ENCODE data around the gene RPUSD1. TPM values are rescaled to one million over a fixed set of nuclear protein-coding genes. Genes with fewer than 3 reads are reported as not detected.

Gene RPUSD1
- total and polyA plus RNA-seq, 8 donors: 6.2 to 21.1 (median 9.8) TPM

DNA sequence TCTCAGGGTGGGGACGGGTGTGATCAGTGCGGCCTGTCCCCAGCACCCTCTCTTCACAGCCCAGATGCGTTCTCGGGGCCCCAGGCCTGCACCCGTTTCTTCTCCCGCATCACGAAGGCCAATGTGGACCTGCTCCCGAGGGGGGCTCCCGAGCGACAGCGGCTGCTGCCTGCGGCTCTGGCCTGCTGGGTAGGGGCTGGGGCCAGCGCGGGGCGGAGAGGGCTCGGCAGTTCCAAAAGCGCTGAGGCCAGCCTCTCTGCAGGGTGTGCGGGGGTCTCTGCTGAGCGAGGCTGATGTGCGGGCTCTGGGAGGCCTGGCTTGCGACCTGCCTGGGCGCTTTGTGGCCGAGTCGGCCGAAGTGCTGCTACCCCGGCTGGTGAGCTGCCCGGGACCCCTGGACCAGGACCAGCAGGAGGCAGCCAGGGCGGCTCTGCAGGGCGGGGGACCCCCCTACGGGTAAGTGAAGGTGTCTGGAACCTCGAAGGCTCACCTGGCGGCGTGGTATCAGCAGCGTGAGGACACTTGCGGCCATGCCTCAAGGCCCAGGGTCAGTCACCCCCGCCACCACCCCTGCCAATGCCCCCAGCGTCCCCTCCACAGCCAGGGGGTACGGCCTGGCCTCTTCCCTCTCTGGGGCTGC lies 23.2 kb downstream of the RPUSD1 start:
- Histone ChIP-seq H3K9me3 (no peaks in the 10 kb centered on the region), H3K36me3 (no peaks in the 10 kb centered on the region), H3K4me3 (no peak overlapping the region), H3K27me3 (no peaks in the 10 kb centered on the region), H3K4me1 (no peaks in the 10 kb centered on the region), H3K27ac (no peak overlapping the region)
- DNase-seq: peak in 3 of 6 donors; percentile 20 to 74 (median 52)
- no peak for FAIRE-seq
- TF ChIP-seq, protein P1, sequence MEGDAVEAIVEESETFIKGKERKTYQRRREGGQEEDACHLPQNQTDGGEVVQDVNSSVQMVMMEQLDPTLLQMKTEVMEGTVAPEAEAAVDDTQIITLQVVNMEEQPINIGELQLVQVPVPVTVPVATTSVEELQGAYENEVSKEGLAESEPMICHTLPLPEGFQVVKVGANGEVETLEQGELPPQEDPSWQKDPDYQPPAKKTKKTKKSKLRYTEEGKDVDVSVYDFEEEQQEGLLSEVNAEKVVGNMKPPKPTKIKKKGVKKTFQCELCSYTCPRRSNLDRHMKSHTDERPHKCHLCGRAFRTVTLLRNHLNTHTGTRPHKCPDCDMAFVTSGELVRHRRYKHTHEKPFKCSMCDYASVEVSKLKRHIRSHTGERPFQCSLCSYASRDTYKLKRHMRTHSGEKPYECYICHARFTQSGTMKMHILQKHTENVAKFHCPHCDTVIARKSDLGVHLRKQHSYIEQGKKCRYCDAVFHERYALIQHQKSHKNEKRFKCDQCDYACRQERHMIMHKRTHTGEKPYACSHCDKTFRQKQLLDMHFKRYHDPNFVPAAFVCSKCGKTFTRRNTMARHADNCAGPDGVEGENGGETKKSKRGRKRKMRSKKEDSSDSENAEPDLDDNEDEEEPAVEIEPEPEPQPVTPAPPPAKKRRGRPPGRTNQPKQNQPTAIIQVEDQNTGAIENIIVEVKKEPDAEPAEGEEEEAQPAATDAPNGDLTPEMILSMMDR (IDR thresholded peaks at IDR 0.05): no peak
- ATAC-seq: no peak
- intact Hi-C loops (cut with DNase I): no loop called here
- WGBS, 2 donors: 64 to 78% methylated on average over 34 to 38 of the region's 38 CpGs

DNA sequence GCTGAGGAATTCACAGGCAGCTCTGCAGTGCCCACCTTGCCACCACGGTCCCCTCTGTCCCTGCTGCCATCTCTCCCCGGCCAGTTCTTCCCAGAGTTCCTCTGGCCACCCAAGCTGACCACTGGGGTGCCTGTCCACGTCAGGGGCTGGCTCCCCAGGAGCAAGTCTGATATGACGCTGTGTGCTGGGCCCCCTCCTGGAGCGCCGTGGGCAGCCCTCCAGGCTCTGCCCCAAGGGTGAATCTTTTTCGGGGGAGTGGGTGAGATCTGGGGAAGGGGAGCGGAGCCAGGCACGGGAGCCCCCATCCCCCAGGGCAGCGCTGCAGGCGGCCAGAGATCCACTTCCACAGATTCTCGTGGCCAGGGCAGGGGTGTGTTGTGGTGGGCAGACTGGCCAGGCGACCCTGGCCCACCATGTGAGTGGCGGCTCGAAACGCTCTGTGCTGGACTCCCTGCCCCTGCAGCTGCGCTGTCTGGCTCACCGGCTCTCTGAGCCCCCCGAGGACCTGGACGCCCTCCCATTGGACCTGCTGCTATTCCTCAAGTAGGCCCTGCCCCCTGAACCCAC lies 23.9 kb downstream of the RPUSD1 start:
- WGBS, 2 donors: 48 to 62% methylated on average over 20 of the region's 20 CpGs
- ATAC-seq (no peak), DNase-seq (no peak), FAIRE-seq (no peak)
- no peaks in the 10 kb centered on the region for H3K36me3 ChIP-seq
- no peaks in the 10 kb centered on the region for H3K27me3 ChIP-seq
- no peaks in the 10 kb centered on the region for H3K9me3 ChIP-seq
- H3K27ac ChIP-seq: no peak overlapping the region
- no peak overlapping the region for H3K4me3 ChIP-seq
- no peaks in the 10 kb centered on the region for H3K4me1 ChIP-seq
- intact Hi-C loops (cut with DNase I): no loop called here
- TF ChIP-seq, protein P1 (IDR thresholded peaks at IDR 0.05): no peak

DNA sequence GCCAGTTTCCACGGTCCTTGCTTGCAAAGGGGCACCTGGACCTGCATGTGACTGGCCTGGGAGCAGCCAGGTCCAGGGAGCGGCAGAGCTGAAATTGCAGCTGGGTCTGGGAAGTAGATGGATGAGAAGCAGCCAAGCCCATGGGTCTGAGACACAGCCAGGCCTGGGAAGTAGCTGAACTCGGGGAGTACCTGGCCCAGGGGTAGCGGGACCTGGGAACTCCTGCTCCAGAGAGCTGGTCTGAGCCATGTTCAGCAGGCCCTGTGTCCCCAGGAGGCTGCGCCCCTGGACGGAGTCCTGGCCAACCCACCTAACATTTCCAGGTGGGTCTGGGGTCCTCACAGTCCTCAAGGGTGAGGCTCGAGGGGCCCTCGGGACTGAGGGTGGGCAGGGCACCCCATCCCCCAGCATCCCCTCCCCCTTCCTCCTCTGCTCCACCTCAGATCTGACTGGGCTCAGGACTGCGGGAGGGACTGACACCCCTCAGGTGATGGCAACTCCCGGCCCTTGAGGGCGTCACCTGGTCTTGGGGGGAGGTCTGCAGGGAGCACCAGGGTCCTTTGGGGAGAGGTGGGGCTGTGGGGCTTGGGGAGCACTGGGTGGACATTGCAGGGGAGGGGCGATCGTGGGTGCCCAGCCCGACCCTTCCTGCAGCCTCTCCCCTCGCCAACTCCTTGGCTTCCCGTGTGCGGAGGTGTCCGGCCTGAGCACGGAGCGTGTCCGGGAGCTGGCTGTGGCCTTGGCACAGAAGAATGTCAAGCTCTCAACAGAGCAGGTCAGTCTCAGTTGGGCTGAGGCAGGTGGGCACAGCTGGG lies 24.6 kb downstream of the RPUSD1 start:
- Histone ChIP-seq H3K9me3 (no peaks in the 10 kb centered on the region), H3K27ac (no peak overlapping the region), H3K4me1 (no peaks in the 10 kb centered on the region), H3K36me3 (no peaks in the 10 kb centered on the region), H3K4me3 (no peak overlapping the region), H3K27me3 (no peaks in the 10 kb centered on the region)
- FAIRE-seq: no peak
- WGBS, 2 donors: 52 to 63% methylated on average over 19 to 21 of the region's 21 CpGs
- DNase-seq: peak in 1 of 6 donors; percentile 51
- TF ChIP-seq, protein P1 (IDR thresholded peaks at IDR 0.05): no peak
- ATAC-seq: no peak
- intact Hi-C loops (cut with DNase I): no loop called here

DNA sequence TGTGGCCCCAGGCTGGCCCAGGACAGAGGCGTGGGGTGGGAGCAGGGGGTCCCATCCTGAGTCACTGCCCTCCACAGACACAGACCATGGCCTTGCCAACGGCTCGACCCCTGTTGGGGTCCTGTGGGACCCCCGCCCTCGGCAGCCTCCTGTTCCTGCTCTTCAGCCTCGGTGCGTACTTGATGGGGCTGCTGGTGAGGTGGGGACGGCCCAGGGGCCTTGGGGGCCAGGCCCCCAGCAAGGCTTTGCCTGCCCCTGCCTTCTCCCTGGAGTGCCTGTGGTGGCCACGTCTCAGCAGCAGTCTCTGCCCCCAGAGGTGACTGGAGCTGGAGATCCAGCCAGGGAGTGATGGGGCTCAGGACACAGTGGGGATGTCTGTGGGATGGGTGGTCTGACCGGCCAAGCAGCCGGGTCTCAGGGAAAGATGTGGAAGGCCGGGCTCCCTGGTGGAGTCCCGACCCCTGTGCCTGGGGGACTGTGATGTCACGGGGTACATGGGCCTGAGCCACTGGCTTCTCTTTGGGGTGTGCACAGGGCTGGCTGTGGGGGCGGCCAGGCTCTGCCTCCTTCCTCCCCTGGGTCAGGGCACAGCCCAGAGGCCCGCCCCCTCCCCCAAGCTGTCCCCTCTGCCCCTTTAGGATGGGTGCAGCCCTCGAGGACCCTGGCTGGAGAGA lies 25.4 kb downstream of the RPUSD1 start:
- 47 to 65% methylated on average over 17 of the region's 17 CpGs for WGBS, 2 donors
- intact Hi-C loops (cut with DNase I): no loop called here
- TF ChIP-seq, protein P1 (IDR thresholded peaks at IDR 0.05): no peak
- H3K27ac ChIP-seq: no peak overlapping the region
- no peaks in the 10 kb centered on the region for H3K4me1 ChIP-seq
- DNase-seq (peak in 1 of 6 donors; percentile 26), FAIRE-seq (no peak), ATAC-seq (no peak)
- H3K27me3 ChIP-seq: no peaks in the 10 kb centered on the region
- no peaks in the 10 kb centered on the region for H3K36me3 ChIP-seq
- H3K4me3 ChIP-seq: no peak overlapping the region
- no peaks in the 10 kb centered on the region for H3K9me3 ChIP-seq

Data from pancreas (tissue), 10 donors.